GM10266 (cell line): ENCODE results near the gene MYO15A.

Experiments used
- DNase-seq: peaks from one replicate; pipeline ENCODE4 v3.0.0; 2012; ENCODE audit errors: extremely low spot score
- TF ChIP-seq, protein P1 (sequence below): IDR thresholded peaks from 2 replicates; pipeline ENCODE4 v1.5.1; 2012; ENCODE audit warnings: mild to moderate bottlenecking, low read depth; ENCODE audit not compliant: control insufficient read depth, insufficient read depth; ENCODE audit errors: missing control alignments

MYO15A gene

DNA sequence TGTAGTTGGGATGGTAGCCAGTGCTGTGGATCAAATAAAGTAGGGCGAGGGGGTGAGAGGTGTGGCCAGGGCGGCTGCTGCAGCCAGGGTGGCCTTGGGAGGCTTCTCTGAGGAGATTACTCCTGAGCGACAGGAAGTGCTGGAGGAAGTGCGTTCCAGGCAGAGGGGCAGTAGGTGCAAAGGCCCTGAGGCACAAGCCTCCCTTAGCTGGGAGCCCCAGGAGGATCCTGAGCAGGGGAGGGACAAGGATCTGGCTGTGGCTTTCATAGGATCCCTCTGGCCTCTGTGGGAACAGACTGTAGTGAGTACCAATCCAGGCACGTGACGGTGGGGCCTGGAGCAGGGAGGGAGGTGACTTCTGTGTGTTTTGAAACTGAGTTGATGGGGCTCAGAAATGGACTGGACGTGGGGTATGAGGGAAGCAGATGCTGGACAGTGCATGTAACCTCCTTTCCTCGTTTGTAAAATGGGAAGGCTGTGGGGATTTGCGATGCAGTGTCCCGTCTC is 119.7 kb downstream of the MYO15A start:
- no peak for DNase-seq
- TF ChIP-seq, protein P1, sequence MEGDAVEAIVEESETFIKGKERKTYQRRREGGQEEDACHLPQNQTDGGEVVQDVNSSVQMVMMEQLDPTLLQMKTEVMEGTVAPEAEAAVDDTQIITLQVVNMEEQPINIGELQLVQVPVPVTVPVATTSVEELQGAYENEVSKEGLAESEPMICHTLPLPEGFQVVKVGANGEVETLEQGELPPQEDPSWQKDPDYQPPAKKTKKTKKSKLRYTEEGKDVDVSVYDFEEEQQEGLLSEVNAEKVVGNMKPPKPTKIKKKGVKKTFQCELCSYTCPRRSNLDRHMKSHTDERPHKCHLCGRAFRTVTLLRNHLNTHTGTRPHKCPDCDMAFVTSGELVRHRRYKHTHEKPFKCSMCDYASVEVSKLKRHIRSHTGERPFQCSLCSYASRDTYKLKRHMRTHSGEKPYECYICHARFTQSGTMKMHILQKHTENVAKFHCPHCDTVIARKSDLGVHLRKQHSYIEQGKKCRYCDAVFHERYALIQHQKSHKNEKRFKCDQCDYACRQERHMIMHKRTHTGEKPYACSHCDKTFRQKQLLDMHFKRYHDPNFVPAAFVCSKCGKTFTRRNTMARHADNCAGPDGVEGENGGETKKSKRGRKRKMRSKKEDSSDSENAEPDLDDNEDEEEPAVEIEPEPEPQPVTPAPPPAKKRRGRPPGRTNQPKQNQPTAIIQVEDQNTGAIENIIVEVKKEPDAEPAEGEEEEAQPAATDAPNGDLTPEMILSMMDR = no peak

DNA sequence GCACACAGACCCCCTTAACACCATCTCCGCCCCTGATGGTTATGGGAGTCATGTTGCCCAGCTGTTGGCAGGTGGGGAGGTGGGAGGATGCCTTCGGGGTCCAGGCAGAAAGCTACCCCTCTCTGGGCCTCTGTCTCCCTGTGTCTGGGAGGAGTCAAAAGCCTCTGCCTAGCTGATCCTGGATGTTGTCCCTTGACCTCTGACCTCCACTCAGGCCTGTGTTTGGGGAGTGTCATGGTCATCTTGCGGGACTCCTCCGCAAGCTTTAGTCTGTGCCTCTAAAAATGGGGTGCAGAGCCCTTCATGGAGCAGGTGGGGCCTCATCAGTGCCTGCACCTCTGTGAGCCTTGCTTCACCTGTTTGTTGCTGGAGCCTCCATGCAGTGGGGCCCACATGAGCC is 120.7 kb downstream of the MYO15A start:
- TF ChIP-seq, protein P1 = no peak
- DNase-seq = no peak
